EL (cell line): ENCODE results near the gene B4GALNT3.

Source experiments
- DNase-seq: peaks from one replicate; pipeline ENCODE4 v3.0.0-alpha.2; 2016

Gene B4GALNT3

GRCh38 chr12:510071-510825 is 50.5 kb downstream of the B4GALNT3 start:
- no peak for DNase-seq

GRCh38 chr12:512933-513332 is 53.2 kb downstream of the B4GALNT3 start:
- DNase-seq = no peak

GRCh38 chr12:513446-513845 is 53.7 kb downstream of the B4GALNT3 start:
- no peak for DNase-seq

- DNase-seq = peak; percentile 31
These were observed 57.8 kb downstream of the B4GALNT3 start for GRCh38 chr12:517538-517937.

- no peak for DNase-seq
These were observed 60.4 kb downstream of the B4GALNT3 start for GRCh38 chr12:520119-520518.

- no peak for DNase-seq
These were observed 63.1 kb downstream of the B4GALNT3 start for GRCh38 chr12:522692-523378.

- no peak for DNase-seq
These were observed 64.6 kb downstream of the B4GALNT3 start for GRCh38 chr12:524167-524951.

GRCh38 chr12:526089-526488 is 66.3 kb downstream of the B4GALNT3 start:
- DNase-seq = no peak

GRCh38 chr12:527241-527640 is 67.5 kb downstream of the B4GALNT3 start:
- DNase-seq = no peak

- DNase-seq = no peak
These were observed 68.0 kb downstream of the B4GALNT3 start for GRCh38 chr12:527729-528128.

- DNase-seq = peak; percentile 46
These were observed 70.6 kb downstream of the B4GALNT3 start for GRCh38 chr12:530308-530707.

GRCh38 chr12:530821-531220 is 71.1 kb downstream of the B4GALNT3 start:
- no peak for DNase-seq

GRCh38 chr12:531951-532585 is 72.3 kb downstream of the B4GALNT3 start:
- DNase-seq = peak; percentile 37

GRCh38 chr12:532908-533565 is 73.3 kb downstream of the B4GALNT3 start:
- DNase-seq = peak; percentile 75

- DNase-seq = no peak
These were observed 74.0 kb downstream of the B4GALNT3 start for GRCh38 chr12:533718-534117.

GRCh38 chr12:534216-534615 is 74.5 kb downstream of the B4GALNT3 start:
- no peak for DNase-seq

GRCh38 chr12:535396-535795 is 75.7 kb downstream of the B4GALNT3 start:
- no peak for DNase-seq

- DNase-seq = no peak
These were observed 77.1 kb downstream of the B4GALNT3 start for GRCh38 chr12:536751-537245.

GRCh38 chr12:537772-538171 is 78.0 kb downstream of the B4GALNT3 start:
- DNase-seq = no peak

- peak; percentile 59 for DNase-seq
These were observed 79.2 kb downstream of the B4GALNT3 start for GRCh38 chr12:538731-539539.

GRCh38 chr12:539540-540310 is 80.0 kb downstream of the B4GALNT3 start:
- DNase-seq = no peak
